Umbilical cord (tissue), 2 donors: ENCODE results near the gene TAF4. TPM values are rescaled to one million over a fixed set of nuclear protein-coding genes. Genes with fewer than 3 reads are reported as not detected.
A peak's percentile ranks its signal among the peaks of the same experiment; 100 is the strongest.

Experiments
- DNase-seq: peaks from one replicate; pipeline ENCODE4 v3.0.0-alpha.2; 2015; ENCODE audit warnings: low spot score
- total RNA-seq: library from RNA; depleted of rRNA; stranded (reverse); fragments of >200 nt; gene quantifications from one replicate; pipeline ENCODE4 v1.2.3, GENCODE V29; 2014; ENCODE audit warnings: low replicate concordance; ENCODE audit not compliant: insufficient read depth

The TAF4 gene
- total RNA-seq, 1 donor from 2014 or later = 16.4 TPM

- no peak for DNase-seq
Measured at GRCh38 chr20:61964675-61965605, 100.7 kb downstream of the TAF4 start.

DNA sequence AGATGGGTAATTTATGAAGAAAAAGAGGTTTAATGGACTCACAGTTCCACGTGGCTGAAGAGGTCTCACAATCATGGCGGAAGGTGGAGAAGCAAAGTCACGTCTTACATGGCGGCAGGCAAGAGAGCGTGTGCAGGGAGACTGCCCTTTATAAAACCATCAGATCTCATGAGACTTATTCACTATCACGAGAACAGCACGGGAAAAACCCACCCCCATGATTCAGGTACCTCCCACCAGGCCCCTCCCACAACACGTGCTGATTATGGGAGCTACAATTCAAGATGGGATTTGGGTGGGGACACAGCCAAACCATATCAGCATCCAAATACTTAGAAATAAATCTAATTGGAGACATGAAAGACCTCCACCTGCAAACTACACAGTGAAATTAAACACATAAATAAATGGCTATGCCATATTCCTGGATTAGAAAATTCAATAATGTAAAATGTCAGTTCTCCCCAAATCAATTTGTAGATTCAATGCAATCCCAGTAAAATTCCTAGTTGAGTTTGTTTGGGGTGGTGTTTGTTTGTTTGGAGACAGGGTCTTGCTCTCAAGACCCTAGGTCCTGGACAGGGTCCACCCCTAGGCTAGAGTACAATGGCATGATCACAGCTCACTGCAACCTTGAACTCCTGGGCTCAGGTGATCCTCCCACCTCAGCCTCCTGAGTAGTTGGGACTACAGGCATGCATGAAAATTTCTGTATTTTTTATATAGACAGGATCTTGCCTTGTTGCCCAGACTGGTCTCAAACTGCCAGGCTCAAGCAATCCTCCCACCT, 101.6 kb downstream of the TAF4 start:
- no peak for DNase-seq

GRCh38 chr20:61963149-61963548, 102.5 kb downstream of the TAF4 start:
- no peak for DNase-seq

DNA sequence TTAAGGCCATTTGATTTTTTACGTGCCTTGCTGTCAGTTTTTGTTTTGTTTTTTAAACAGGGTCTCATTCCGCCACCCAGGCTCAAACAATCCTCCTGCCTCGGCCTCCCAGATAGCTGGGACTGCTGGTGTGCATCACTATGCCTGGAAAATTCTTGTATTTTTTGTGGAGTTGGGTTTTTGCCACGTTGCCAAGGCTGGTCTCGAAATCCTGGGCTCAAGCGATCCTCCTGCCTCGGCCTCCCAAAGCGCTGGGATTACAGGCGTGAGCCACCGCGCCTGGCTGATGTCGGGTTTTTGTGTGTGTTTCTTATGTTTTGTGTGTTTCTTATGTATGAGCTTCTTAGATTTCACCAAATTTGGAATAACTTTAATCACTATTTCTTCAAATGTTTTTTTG, 104.8 kb downstream of the TAF4 start:
- no peak for DNase-seq

DNA sequence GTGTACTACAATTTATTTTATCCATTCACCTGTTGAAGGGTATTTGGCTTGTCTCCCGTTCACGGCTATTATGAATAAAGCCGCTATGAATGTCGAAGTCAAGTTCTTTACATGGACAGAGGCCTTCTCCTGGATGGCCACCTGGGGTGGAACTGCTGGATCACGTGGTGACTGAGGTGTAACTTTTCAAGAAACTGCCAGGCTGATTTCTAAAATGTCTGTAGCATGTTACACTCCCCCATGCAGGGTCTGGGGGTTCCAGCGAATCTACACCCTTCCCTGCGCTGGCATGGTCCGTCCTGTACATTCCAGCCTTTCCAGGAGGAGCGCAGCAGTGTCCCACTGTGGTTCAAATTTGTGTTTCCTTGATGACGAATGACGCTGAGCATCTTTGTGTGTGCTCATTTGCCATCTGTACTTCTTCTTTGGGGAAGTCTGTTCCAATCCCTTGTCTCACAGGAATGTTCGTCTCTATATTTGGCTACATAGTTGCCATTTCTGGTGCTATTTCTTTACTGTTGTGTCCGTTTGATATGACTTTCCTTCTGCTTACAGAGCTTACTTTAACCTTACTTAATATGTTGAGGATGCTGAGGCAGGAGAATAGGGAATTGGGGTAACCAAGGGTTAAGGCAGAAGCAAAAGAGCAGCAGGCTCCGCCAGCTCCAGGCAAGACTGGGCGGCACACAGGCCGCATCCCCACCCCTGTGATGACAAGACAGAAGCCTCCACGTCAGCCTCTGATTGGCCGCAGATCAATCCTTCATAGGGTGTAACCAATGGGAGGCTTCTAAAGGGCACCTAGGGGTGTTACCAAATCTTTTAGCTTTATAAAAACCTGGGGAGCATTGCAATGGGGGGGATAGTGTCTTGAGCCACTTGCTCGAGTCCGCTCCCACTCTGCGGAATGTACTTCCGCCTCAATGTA, 106.6 kb downstream of the TAF4 start:
- DNase-seq = no peak

GRCh38 chr20:61957961-61958715, 107.5 kb downstream of the TAF4 start:
- no peak for DNase-seq

DNA sequence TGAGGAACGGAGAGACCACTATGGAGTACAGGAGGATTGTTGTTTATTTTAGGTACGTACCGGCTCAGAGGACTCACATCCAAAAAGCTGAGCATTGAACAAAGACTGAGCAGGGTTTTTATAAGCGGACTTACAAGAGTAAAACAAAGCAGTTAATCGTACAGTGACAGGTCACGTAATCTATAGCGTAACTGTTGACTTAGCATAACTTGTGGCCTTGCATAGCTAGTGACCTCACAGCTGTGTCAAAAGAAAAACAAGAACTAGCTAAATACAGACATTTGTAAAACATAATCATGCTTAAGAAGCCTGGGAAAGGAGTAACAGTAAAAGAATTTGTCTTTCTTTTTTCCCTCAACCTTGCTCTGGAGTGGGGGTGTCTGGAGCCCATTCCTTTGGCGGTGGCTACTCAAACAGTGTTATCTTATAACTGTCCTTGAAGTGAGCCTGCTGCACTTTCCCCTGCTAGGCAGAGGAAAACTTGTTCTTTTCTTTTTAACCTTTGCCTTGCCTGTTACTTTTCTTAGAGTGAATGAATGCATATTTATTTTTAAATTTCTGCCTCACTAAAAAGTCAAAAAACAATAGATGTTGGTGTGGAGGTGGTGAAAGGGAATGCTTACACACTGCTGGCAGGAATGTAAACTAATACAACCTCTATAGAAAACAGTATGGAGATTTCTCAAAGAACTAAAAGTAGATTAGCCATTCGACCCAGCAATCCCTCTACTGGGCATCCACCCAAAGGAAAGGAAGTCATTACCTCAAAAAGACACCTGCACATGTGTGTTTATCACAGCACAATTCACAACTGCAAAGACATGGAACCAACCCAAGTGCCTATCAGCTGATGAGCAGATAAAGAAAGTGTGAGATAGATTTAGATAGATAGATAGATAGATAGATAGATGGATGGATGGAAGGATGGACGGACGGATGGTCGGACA, 109.0 kb downstream of the TAF4 start:
- DNase-seq = no peak

- DNase-seq = no peak
Measured at GRCh38 chr20:61955668-61956395, 109.8 kb downstream of the TAF4 start.

- no peak for DNase-seq
Measured at GRCh38 chr20:61954276-61955021, 111.2 kb downstream of the TAF4 start.

GRCh38 chr20:61953037-61954021, 112.4 kb downstream of the TAF4 start:
- no peak for DNase-seq

GRCh38 chr20:61951695-61952533, 113.8 kb downstream of the TAF4 start:
- peak; percentile 32 for DNase-seq

GRCh38 chr20:61950641-61951071, 115.0 kb downstream of the TAF4 start:
- no peak for DNase-seq

DNA sequence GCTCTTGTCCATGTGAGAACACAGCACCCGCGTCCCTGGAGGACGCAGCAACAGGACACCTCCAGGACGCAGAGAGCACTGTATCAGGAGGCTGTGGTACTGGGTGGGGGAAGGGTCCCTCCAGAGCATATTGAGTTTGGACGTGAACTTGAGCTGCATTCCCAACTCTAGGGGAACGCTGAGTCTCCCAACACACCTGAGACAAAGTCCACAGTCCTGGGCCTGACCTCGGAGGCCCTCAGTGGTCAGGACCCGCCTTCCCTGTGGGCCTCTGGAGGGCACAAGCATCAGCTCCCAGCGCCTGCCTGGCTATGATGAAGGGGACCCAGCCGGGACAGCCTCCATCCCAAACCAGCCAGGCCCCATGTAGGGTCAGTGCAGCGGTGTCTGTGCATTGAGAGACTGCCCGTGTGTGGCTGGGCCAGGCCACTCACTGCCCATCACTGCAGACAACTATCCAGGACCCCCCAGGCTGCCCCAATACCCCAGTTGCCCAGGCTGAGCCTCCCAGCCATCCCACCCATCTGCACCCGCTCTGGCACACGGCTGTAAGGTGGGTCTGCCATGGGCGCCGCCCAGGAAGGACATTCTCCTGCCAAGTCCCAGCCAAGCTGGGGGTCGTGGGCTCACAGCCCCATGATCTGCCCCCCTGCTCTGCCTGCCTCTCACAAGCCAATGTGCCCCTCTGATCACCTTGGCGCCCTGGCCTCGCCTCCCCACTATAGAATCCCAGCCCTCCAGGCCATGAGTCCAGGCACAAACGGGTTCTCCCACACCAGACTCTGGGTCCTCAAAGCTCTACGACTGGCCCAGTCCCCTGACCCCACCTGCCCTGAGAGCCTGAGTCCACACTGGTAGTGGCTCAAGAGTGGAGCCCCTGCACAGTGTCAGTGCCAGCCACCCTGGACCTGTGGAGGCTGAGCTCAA, 115.7 kb downstream of the TAF4 start:
- DNase-seq = no peak

DNA sequence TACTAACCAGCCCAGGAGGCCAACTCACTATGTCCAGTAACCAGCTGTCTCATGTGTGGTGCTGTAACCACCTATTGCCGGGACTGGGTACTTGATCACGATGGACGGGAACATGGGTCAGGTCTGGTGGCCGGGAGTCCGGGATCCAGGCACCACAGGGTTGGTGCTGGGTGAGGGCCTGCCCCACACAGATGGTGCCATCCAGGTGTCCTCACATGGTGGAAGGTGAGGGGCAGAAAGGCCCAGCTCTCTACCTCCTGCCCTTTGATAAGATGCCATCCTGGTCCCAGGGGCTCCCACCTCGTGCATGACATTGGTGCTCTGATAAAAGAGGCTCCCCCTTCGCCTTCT, 116.3 kb downstream of the TAF4 start:
- DNase-seq = no peak
